Stomach (tissue), 4 donors: Measurements from ENCODE around the gene AKAP4.

Source experiments
- POLR2A ChIP-seq, 4 donors: fragments of 450-650 bp; IDR thresholded peaks; one replicate each; pipeline ENCODE4 v1.6.1; 2016; ENCODE audit warnings: antibody characterized with exemption in 4 of 4, control low read depth in 2 of 4, mild to moderate bottlenecking in 1 of 4, moderate library complexity in 1 of 4
- POLR2AphosphoS5 ChIP-seq, 3 donors: sonication (generic); formaldehyde crosslinking; IDR thresholded peaks; one replicate each; pipeline ENCODE4 v1.6.1; 2016; ENCODE audit warnings: antibody characterized with exemption in 3 of 3
- TF ChIP-seq, protein P1 (sequence below), 7 experiments: fragments of 450-650 bp in 4 of 7; fragments of 200-600 bp in 3 of 7; sonication (generic) in 3 of 7; IDR thresholded peaks; one replicate each; pipeline ENCODE4 v1.5.1; 2016 to 2019; ENCODE audit warnings: antibody characterized with exemption in 7 of 7, control low read depth in 2 of 7, mild to moderate bottlenecking in 1 of 7

GRCh38 chrX:50165727-50166126, 35.1 kb downstream of the AKAP4 start:
- TF ChIP-seq, protein P1, sequence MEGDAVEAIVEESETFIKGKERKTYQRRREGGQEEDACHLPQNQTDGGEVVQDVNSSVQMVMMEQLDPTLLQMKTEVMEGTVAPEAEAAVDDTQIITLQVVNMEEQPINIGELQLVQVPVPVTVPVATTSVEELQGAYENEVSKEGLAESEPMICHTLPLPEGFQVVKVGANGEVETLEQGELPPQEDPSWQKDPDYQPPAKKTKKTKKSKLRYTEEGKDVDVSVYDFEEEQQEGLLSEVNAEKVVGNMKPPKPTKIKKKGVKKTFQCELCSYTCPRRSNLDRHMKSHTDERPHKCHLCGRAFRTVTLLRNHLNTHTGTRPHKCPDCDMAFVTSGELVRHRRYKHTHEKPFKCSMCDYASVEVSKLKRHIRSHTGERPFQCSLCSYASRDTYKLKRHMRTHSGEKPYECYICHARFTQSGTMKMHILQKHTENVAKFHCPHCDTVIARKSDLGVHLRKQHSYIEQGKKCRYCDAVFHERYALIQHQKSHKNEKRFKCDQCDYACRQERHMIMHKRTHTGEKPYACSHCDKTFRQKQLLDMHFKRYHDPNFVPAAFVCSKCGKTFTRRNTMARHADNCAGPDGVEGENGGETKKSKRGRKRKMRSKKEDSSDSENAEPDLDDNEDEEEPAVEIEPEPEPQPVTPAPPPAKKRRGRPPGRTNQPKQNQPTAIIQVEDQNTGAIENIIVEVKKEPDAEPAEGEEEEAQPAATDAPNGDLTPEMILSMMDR (IDR thresholded peaks at IDR 0.05), result no peak
- TF ChIP-seq POLR2A (IDR thresholded peaks at IDR 0.05) (no peak), POLR2AphosphoS5 (IDR thresholded peaks at IDR 0.05) (no peak)
